Astrocyte of the cerebellum (primary cell): ENCODE results near the gene KCNIP4.

Experiments used
- DNase-seq: peaks from one replicate; pipeline ENCODE4 v3.0.0-alpha.2; 2011; ENCODE audit warnings: low read depth
- H3K4me3 ChIP-seq: 2 replicates; pipeline ENCODE4 v1.5.1; 2011; ENCODE audit warnings: mild to moderate bottlenecking, low read depth, low read length, moderate library complexity
- CTCF ChIP-seq: IDR thresholded peaks from 2 replicates; pipeline ENCODE4 v1.5.1; 2012; ENCODE audit warnings: low read length, low read depth, moderate library complexity, mild to moderate bottlenecking; ENCODE audit errors: missing control alignments
- in situ Hi-C: cut with HindIII; loops from 2 replicates; pipeline ENCODE4 v1.10.0; 2017; ENCODE audit warnings: low sequenced_read_pairs

KCNIP4 gene

GRCh38 chr4:21885241-21885640 lies 63.3 kb downstream of the KCNIP4 start:
- no peak for TF ChIP-seq CTCF
- H3K4me3 ChIP-seq = no peak overlapping the region
- in situ Hi-C loops = no loop called here
- DNase-seq = no peak

- no peak overlapping the region for H3K4me3 ChIP-seq
- no peak for DNase-seq
- in situ Hi-C loops = no loop called here
- no peak for TF ChIP-seq CTCF
Measured at GRCh38 chr4:21884615-21885014, 64.0 kb downstream of the KCNIP4 start.

- no peak overlapping the region for H3K4me3 ChIP-seq
- TF ChIP-seq CTCF = no peak
- DNase-seq = no peak
- in situ Hi-C loops = no loop called here
Measured at GRCh38 chr4:21882051-21882839, 66.3 kb downstream of the KCNIP4 start.

- in situ Hi-C loops = no loop called here
- no peak for TF ChIP-seq CTCF
- DNase-seq = no peak
Measured at GRCh38 chr4:21879187-21879586, 69.4 kb downstream of the KCNIP4 start.

GRCh38 chr4:21876711-21877110 lies 71.9 kb downstream of the KCNIP4 start:
- TF ChIP-seq CTCF = no peak
- no peak overlapping the region for H3K4me3 ChIP-seq
- in situ Hi-C loops = no loop called here
- DNase-seq = no peak

More at GRCh38 chr4:21879187-21879586, 69.4 kb downstream of the KCNIP4 start:
- no peak overlapping the region for H3K4me3 ChIP-seq

- TF ChIP-seq CTCF = no peak
- in situ Hi-C loops = no loop called here
- no peak for DNase-seq
- H3K4me3 ChIP-seq = no peak overlapping the region
Measured at GRCh38 chr4:21873145-21873544, 75.4 kb downstream of the KCNIP4 start.

GRCh38 chr4:21872101-21872500 lies 76.5 kb downstream of the KCNIP4 start:
- TF ChIP-seq CTCF = no peak
- DNase-seq = no peak
- H3K4me3 ChIP-seq = no peak overlapping the region
- in situ Hi-C loops = no loop called here
